GM21360 (cell line): ENCODE measurements around the gene L3MBTL4.

Source experiments
- ATAC-seq: cut with Tn5 transposase; IDR thresholded peaks from one replicate; pipeline ENCODE4 v1.9.1; 2021; ENCODE audit warnings: mild to moderate bottlenecking, moderate library complexity; ENCODE audit not compliant: unreplicated experiment

Gene L3MBTL4

DNA sequence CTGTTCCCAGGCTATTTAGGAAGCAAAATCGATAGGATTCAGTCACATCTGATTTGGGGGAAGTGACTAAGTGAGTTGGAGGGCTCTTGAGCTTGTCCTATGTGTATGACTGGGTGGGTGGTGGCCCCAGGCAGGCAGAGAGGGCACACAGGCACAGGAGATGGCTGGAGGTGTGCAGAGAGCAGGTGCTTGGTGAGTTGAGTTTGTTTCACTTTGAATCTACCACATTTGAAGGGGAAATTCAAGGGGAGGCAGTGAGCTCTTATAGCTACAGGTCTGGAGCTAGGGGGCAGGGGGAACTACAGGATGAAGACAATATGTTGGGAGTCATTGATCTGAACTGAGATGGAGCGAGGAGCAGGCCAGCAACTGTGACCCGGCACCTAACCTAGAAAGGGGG, 476.9 kb downstream of the L3MBTL4 start:
- ATAC-seq = no peak

DNA sequence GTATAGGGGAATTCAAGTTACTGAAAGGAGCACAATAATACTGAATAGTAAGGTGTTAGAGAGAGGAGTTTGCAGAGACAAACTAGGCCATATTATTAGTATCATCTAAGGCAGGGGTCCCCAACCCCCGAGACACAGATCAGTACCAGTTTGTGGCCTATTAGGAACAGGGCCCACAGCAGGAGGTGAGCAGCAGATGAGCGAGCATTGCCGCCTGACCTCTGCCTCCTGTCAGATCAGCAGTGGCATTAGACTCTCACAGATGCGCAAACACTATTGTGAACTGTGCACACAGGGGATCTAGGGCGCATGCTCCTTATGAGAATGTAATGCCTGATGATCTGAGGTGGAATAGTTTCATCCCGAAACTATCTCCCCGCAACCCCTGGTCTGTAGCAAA, 477.6 kb downstream of the L3MBTL4 start:
- ATAC-seq = no peak

DNA sequence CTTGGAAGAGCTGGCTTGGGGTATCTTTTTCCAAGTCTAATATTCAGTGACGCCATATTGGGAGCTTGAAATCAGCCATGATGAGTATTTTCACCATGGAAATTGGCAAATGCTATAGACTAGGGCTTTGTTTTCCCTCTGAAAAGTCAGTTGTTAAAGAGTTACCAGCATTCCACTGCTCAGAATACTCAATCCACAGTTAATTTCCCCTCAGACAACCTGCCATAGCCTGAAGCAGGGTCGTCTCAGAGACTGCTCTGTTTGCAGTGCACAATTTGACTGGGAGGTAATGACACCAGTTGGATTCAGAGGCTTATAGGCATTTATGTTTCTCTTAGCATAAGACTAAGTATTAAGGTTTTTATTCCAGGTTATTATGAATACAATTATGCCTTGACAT, 483.9 kb downstream of the L3MBTL4 start:
- ATAC-seq = no peak

DNA sequence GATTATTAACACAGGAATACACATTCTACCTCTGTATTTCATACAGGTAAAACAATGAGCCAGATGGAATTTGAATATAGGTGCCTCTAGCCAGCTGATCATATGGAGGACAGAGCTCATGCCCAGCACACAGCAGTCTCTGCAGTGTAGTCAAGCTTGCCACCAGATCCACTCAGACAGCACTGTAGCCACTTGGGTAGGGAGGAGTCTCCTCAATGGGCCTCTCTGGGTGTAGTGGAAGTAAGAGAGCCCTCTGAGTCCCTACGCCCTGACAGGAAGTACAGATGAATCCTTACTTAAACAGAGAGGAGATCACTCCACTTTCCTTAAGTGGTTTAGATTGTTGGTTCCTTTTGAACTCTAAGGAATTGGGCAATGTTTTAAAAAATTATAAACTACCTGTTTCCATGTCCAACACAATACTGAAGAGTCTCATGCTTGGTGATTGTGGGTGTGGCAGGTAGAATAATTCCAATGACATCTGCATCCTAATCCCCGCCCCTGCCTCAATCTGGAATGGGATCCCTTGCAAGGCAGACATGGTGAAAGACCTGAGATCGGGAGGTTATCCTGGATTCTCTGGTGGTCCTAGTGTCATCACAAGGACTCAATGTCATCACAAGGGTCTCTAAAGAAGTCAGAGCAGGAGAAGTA, 496.4 kb downstream of the L3MBTL4 start:
- ATAC-seq = no peak

DNA sequence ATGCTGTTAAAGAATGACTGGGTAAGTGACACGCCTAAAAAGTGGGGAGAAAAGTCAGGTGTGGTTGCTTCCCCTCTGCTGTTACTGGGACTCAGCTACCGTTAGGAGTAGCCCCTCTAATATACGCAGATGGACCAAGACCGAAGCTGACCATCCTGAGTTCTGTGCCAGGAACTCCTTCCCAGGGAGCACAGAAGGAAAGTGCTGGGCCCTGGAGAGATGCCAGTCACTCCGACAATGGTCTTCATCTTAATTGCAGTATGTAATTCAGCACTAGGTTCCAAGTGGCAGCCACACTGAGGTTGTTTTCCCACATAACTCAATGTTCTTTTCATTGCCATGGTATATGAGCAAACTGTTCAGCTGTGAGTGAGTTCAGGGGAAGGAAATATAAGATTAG, 499.8 kb downstream of the L3MBTL4 start:
- no peak for ATAC-seq

DNA sequence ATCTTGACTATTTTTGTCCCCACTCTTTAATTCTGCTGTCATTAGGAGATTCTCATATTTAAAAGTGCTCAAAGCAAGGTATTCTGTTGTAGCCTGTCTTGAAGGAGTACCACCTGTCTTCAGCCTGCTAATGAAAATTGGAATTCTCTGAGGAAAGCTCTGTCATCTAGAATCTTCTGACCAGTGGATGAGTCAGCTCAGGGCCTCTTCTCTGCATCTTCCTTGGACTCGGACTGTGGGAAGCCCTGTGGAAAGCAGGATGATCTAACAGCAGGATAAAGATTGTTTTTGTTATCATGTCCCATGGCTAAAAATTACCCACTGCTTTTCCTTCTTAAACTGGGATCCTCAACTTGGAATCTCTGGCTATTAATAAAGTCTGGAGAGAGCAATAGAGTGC, 500.7 kb downstream of the L3MBTL4 start:
- no peak for ATAC-seq

DNA sequence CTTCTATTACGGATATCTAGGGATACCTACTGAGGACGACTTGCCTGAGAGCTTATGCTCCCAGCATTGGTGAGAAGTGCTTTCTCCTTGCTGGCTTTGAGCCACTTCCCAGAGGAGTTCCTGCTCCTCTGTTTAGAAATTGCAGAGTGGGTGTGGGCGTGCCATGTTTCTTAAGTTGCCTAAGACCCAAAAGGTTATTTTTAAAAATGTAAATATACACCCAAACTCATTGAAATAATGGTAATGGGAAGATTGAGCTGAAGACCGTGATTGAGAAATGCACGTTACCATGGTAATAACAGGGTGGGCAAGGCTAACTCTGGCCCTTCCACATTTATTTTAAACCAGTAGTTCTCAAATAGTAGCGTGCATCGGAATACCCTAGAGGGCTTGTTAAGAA, 502.1 kb downstream of the L3MBTL4 start:
- no peak for ATAC-seq

DNA sequence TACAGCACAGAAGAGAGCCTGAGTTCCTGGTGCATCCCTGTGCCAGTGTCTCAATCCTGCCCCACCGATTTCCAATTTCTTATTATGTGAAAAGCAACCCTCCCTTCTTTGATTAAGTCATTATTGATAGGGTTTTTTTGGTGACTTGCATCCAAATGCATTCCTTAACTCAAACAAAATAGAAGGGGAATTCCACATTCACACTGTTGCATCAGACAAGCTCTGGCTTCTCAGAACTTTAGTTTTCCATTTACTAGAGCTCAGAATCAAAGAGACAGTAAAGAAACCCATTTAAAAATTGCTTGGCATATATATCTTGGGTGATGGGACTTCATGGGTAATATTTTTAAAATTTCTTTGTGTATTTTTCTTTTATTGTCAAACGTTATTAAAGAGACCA, 505.6 kb downstream of the L3MBTL4 start:
- no peak for ATAC-seq
